Measurements from ENCODE around the gene MIB1.

Gene MIB1

DNA sequence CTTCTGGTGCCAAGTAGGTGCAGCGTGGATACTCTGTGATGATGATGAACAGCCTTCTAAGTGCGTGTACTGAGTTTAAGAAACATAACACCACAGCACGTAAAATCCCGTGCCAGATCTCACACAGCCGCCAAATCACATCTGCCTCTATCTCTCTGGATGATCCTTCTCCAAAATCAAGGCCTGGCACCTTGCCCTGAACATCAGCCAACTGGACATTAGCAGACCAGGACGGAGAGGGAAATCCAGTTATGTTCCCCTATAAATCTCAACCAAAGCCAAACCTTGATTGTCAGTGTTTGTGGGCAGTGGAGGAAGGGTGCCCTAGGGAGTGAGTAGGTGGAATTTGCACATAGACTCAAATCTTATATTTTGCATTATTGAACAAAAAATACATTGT is 164.3 kb downstream of the MIB1 start:
- TF ChIP-seq EZH2phosphoT487 (IDR thresholded peaks at IDR 0.05; ENCODE audit: borderline replicate concordance, low read length), result no peak
- TF ChIP-seq, protein P1, sequence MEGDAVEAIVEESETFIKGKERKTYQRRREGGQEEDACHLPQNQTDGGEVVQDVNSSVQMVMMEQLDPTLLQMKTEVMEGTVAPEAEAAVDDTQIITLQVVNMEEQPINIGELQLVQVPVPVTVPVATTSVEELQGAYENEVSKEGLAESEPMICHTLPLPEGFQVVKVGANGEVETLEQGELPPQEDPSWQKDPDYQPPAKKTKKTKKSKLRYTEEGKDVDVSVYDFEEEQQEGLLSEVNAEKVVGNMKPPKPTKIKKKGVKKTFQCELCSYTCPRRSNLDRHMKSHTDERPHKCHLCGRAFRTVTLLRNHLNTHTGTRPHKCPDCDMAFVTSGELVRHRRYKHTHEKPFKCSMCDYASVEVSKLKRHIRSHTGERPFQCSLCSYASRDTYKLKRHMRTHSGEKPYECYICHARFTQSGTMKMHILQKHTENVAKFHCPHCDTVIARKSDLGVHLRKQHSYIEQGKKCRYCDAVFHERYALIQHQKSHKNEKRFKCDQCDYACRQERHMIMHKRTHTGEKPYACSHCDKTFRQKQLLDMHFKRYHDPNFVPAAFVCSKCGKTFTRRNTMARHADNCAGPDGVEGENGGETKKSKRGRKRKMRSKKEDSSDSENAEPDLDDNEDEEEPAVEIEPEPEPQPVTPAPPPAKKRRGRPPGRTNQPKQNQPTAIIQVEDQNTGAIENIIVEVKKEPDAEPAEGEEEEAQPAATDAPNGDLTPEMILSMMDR (IDR thresholded peaks at IDR 0.05; ENCODE audit: low read depth, low read length, poor library complexity, severe bottlenecking), result no peak
- Histone ChIP-seq H3K36me3 (ENCODE audit: control insufficient read depth, low read length) (no peaks in the 10 kb centered on the region), H3K4me3 (ENCODE audit: low read length) (no peak overlapping the region), H4K20me1 (ENCODE audit: control insufficient read depth, insufficient read depth, low read depth, low read length) (no peaks in the 10 kb centered on the region), H3K79me2 (ENCODE audit: control insufficient read depth, low read length) (no peaks in the 10 kb centered on the region), H3K9me3 (ENCODE audit: control insufficient read depth, insufficient read depth, low read length) (no peaks in the 10 kb centered on the region), H3K27ac (ENCODE audit: low read depth, low read length) (no peak overlapping the region), H3K9me2 (replicated peaks; ENCODE audit: control insufficient read depth, low read length) (no peaks in the 10 kb centered on the region), H3F3A (ENCODE audit: control insufficient read depth, insufficient read depth) (no peaks in the 10 kb centered on the region), H3K4me2 (ENCODE audit: low read length) (no peak overlapping the region), H3K27me3 (ENCODE audit: control insufficient read depth, low read length) (no peaks in the 10 kb centered on the region), H3K4me1 (ENCODE audit: control insufficient read depth, low read length) (no peaks in the 10 kb centered on the region)

DNA sequence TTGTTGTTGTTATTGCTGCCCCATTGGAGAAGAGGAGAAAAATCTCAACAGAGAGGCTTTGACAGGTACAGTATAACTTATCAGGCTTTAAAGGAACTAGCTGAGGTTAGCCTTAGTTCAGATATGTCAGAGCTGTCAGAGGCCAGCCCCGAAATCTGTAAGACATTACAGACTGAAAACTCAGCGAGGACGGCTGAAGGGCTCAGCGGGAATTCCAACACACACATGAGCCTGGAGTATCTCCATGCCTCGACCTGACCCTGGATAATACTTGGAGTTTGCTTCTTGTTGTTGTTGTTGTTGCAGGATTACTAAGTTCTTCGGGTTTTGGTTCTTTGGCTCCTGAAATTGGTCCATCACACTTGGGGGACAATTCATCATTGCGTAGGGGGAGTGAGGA is 166.9 kb downstream of the MIB1 start:
- Histone ChIP-seq H3F3A (ENCODE audit: control insufficient read depth, insufficient read depth) (no peaks in the 10 kb centered on the region), H3K4me3 (ENCODE audit: low read length) (no peak overlapping the region), H3K27me3 (ENCODE audit: control insufficient read depth, low read length) (0 out of 2 replicates have a peak, but pooled peaks cover 3% of the 10 kb centered on the region), H3K36me3 (ENCODE audit: control insufficient read depth, low read length) (no peaks in the 10 kb centered on the region), H3K4me1 (ENCODE audit: control insufficient read depth, low read length) (no peaks in the 10 kb centered on the region), H4K20me1 (ENCODE audit: control insufficient read depth, insufficient read depth, low read depth, low read length) (no peaks in the 10 kb centered on the region), H3K4me2 (ENCODE audit: low read length) (no peak overlapping the region), H3K9me2 (replicated peaks; ENCODE audit: control insufficient read depth, low read length) (no peaks in the 10 kb centered on the region), H3K79me2 (ENCODE audit: control insufficient read depth, low read length) (no peaks in the 10 kb centered on the region), H3K9me3 (ENCODE audit: control insufficient read depth, insufficient read depth, low read length) (no peaks in the 10 kb centered on the region), H3K27ac (ENCODE audit: low read depth, low read length) (no peak overlapping the region)
- TF ChIP-seq, protein P1 (IDR thresholded peaks at IDR 0.05; ENCODE audit: low read depth, low read length, poor library complexity, severe bottlenecking), result no peak
- no peak for TF ChIP-seq EZH2phosphoT487 (IDR thresholded peaks at IDR 0.05; ENCODE audit: borderline replicate concordance, low read length)

DNA sequence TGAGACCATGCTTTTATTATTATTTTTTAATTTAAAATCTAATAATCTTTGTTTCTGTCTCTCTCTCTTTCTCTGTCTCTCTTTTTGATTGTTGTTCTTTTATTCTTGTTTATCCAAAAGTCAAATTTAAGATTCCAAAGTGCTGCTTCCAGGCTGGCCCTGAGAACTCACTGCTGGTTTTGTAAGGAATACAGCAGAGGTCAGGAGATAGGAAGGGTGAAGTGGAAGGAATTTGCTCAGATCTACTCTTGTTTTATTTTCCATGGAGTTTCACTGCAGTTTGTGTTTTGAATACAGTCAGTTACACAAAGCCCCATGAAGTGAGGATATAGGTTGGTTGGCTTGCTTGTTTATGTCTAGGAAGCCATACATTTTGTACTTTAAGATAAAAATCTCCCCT is 168.1 kb downstream of the MIB1 start:
- Histone ChIP-seq H3K79me2 (ENCODE audit: control insufficient read depth, low read length) (no peaks in the 10 kb centered on the region), H4K20me1 (ENCODE audit: control insufficient read depth, insufficient read depth, low read depth, low read length) (no peaks in the 10 kb centered on the region), H3K4me1 (ENCODE audit: control insufficient read depth, low read length) (no peaks in the 10 kb centered on the region), H3K36me3 (ENCODE audit: control insufficient read depth, low read length) (no peaks in the 10 kb centered on the region), H3K27me3 (ENCODE audit: control insufficient read depth, low read length) (0 out of 2 replicates have a peak, but pooled peaks cover 3% of the 10 kb centered on the region), H3F3A (ENCODE audit: control insufficient read depth, insufficient read depth) (no peaks in the 10 kb centered on the region), H3K9me3 (ENCODE audit: control insufficient read depth, insufficient read depth, low read length) (no peaks in the 10 kb centered on the region), H3K4me2 (ENCODE audit: low read length) (no peak overlapping the region), H3K4me3 (ENCODE audit: low read length) (no peak overlapping the region), H3K27ac (ENCODE audit: low read depth, low read length) (no peak overlapping the region), H3K9me2 (replicated peaks; ENCODE audit: control insufficient read depth, low read length) (no peaks in the 10 kb centered on the region)
- TF ChIP-seq, protein P1 (IDR thresholded peaks at IDR 0.05; ENCODE audit: low read depth, low read length, poor library complexity, severe bottlenecking), result no peak
- TF ChIP-seq EZH2phosphoT487 (IDR thresholded peaks at IDR 0.05; ENCODE audit: borderline replicate concordance, low read length), result no peak
